ENCODE data around the gene SARDH. TPM values are rescaled to one million over a fixed set of nuclear protein-coding genes. Genes with fewer than 3 reads are reported as not detected.
"Not testable (repeated sequence)": the region's sequence is repeated elsewhere in the genome, so short reads cannot be mapped to it uniquely, and the experiment has no call there.

The SARDH gene
- total RNA-seq, 1 experiment from 2014 or later: 20.9 TPM

DNA sequence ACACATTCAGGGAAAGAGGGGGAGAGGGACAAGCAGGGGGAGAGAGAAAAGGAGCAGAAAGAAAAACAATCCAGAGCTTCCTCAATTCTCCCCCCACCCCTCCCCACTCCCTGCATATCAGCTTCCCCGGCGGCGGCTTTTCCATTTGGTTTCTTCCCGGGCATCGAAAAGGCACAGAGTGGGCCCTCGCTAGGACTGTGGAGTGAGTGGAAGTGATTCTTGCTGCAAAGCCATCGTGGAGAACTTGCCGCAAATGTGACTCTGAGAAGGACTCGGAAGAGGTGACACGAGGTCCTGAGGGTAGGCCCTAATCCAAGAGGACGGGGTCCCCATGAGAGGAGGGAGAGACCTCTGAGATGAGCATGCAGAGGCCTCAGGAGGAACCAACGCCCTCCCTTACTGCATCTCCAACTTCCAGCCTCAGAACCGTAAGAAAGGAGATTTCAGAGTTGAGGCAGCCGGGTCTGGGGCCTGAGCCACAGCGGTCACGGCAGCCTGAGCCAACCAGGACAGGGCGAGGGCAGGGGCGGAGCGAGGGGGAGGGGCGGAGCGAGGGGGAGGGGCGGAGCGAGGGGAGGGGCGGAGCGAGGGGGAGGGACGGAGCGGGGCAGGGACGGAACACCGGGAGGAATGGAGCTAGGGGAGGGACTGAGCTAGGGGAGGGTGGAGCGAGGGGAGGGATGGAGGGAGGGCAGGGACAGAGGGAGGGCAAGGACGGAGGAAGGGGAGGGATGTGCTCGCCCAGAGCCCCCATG is 21.2 kb upstream of the SARDH start:
- no peaks in the 10 kb centered on the region for H3K9me3 ChIP-seq (replicated peaks)
- H3K4me3 ChIP-seq: no peak overlapping the region
- peak in 1 of 2 experiments; percentile 30 for DNase-seq (ENCODE audit: low read depth in 1 of 2, low spot score in 2 of 2)
- peaks cover 17% of the 10 kb centered on the region for H3K36me3 ChIP-seq
- H3K4me1 ChIP-seq (replicated peaks): peaks cover 8% of the 10 kb centered on the region; the same call in 1 of the 2 replicates
- H3K27ac ChIP-seq: no peak overlapping the region
- no peaks in the 10 kb centered on the region for H3K27me3 ChIP-seq (replicated peaks)

DNA sequence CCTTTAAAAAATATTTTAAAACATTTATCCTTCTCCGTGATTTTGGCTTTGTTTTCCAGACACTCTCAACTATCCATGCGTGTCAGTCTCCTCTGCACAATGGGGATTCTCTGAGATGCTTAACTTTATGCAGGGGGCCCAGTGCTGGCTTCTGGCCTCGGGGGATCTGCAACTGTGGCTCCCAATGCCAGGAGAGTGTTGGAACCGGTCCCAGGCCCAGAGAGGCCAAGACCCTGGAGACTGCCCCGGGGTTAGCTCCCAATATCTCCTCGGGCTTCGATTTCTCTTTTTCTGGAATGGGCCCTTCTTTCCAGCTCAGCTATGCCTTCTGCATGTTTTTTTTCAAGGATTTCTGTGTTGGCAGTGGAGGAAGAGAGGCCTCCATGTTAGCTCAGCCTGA is 20.1 kb upstream of the SARDH start:
- DNase-seq (ENCODE audit: low read depth in 1 of 2, low spot score in 2 of 2): peak in 1 of 2 experiments; percentile 28
- Histone ChIP-seq H3K27ac (no peak overlapping the region), H3K27me3 (replicated peaks) (0 out of 2 replicates have a peak, but pooled peaks cover 4% of the 10 kb centered on the region), H3K4me3 (no peak overlapping the region), H3K36me3 (peaks cover 6% of the 10 kb centered on the region), H3K4me1 (replicated peaks) (no peaks in the 10 kb centered on the region), H3K9me3 (replicated peaks) (no peaks in the 10 kb centered on the region)

DNA sequence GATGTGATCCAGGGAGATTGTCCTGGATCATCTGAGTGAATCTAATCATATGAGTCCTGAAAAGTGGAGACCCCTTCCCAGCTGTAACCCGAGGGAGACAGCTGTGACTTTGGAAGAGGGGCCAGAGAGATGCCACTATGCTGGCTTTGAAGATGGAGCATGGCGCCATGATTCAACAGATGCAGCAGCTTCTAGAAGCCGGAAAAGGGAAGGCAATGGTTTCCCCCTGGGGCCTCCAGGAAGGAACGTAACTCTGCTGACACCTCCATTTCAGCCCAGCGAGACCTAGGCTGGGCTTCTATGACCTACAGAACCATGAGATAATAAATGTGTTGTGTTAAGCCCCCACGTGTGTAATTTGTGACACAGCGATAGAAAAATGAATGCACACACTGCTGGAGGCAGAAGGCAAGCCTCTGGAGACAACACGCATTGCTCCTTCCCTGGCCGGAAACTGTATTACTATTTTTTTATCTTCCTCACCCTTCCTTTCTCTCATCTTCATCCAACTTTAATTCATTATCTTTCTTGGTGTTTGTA is 16.6 kb upstream of the SARDH start:
- no peaks in the 10 kb centered on the region for H3K4me1 ChIP-seq (replicated peaks)
- H3K4me3 ChIP-seq: no peak overlapping the region
- H3K27ac ChIP-seq: no peak overlapping the region
- peaks cover 18% of the 10 kb centered on the region for H3K27me3 ChIP-seq (replicated peaks)
- H3K9me3 ChIP-seq (replicated peaks): peaks cover 4% of the 10 kb centered on the region; the same call in 1 of the 2 replicates
- peak in 1 of 2 experiments; percentile 11 for DNase-seq (ENCODE audit: low read depth in 1 of 2, low spot score in 2 of 2)
- H3K36me3 ChIP-seq: no peaks in the 10 kb centered on the region

DNA sequence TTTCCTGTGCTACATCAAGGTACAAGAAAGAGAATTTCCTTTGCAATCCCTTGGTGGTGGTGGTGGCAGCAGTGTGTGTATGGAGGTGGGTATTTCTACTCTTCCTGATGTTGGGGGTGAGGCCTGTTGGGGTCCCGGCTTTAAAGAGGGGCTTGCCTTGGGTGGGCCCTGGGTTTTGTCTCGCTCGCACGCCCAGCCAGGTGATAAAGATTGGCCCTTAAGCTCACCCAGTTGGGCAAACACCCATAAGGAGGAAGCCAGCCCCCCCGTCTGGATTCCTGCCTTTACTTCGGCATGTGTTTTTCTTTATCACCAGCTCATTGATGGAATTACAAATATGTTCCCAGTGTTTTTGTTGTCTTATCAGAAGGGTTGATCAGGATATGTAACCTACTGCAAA is 16.0 kb upstream of the SARDH start:
- peak in 1 of 2 experiments; percentile 33 for DNase-seq (ENCODE audit: low read depth in 1 of 2, low spot score in 2 of 2)
- H3K36me3 ChIP-seq: no peaks in the 10 kb centered on the region
- peaks cover 21% of the 10 kb centered on the region for H3K27me3 ChIP-seq (replicated peaks)
- H3K27ac ChIP-seq: no peak overlapping the region
- H3K4me3 ChIP-seq: no peak overlapping the region
- H3K9me3 ChIP-seq (replicated peaks): peaks cover 4% of the 10 kb centered on the region; the same call in 1 of the 2 replicates
- no peaks in the 10 kb centered on the region for H3K4me1 ChIP-seq (replicated peaks)

DNA sequence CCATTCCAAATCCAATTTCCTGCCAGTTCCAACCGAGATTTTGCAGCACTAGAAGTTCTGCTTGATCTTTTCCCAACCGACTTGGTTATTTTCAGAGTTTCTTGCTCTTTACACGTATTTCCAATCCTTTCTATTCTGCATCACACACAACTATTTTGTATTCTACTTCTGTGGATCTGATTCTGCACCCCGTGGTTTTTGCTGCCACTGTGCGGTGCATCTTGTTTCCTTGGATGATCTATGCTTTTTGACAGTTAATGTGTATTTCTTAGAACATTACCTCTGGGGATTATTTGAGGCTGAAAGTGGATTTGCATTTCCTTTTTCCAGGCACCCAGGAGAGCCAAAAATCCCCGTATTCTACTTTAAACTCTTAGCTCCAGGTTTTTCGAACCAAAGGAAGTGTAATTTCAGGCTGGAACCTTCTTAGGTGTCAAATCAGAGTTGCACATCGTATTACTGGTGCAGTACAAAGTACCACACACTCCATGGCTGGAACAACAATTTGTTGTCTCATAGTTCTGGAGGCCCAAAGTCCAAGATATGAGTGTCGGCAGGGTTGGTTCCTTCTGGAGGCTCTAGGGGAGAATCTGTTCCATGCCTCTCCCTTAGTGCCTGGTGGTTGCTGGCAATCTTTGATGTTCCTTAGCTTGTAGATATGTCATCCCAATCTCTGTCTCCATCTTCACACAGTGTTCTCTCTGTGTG is 14.7 kb upstream of the SARDH start:
- peak in 1 of 2 experiments; percentile 12 for DNase-seq (ENCODE audit: low read depth in 1 of 2, low spot score in 2 of 2)
- Histone ChIP-seq H3K27ac (no peak overlapping the region), H3K4me1 (replicated peaks) (no peaks in the 10 kb centered on the region), H3K9me3 (replicated peaks) (peaks cover 4% of the 10 kb centered on the region; the same call in 1 of the 2 replicates), H3K27me3 (replicated peaks) (peaks cover 25% of the 10 kb centered on the region), H3K36me3 (no peaks in the 10 kb centered on the region), H3K4me3 (no peak overlapping the region)

DNA sequence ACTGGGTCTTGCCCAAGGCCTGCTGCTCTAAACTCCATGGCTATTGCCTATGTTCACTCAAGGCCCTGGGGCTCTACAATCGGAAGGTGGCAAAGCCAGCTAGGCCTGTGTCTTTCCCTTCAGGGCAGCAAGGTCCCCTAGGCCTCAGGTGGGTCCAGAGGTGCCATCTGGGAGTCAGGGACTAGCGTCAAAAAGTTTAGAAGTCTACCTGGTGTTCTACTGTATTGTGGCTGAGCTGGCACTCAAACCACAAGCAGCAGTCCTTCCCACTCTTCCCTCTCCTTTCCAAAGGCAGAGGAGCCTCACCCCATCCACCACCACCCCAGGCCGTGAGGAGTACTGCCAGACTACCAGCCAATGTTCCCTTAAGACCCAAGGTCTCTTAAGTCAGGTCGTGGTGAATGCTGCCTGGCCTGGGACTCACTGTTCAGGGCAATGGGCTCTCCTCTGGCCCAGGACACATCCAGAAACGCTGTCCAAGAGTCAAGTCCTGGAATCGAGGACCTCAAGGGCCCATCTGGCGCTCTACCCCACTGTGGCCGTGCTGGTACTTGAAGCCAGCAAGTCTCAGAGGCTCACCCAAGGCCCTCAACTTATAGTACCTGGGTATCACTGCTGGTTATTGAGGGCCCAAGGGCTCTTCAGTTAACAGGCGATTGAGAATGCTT is 13.0 kb upstream of the SARDH start:
- DNase-seq (ENCODE audit: low read depth in 1 of 2, low spot score in 2 of 2): peak in 1 of 2 experiments; percentile 32
- H3K27me3 ChIP-seq (replicated peaks): peaks cover 28% of the 10 kb centered on the region

DNA sequence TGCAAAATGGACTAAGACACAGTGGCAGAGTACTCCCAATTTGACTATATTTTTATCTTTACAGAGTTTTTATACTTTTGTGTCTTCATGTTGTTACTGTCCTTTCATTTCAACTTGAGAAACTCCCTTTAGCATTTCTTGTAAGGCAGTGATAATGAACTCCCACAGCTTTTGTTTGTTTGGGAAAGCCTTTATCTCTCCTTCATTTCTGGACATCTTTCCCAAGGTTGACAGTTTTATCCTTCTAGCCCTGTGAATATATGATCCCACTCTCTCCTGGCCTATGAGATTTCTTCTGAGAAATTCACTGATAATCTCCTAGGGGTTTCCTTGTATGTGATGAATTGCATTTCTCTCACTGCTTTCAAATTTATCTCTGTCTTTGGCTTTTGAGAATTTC is 9.2 kb upstream of the SARDH start:
- H3K27ac ChIP-seq: no peak overlapping the region
- H3K9me3 ChIP-seq (replicated peaks): peaks cover 4% of the 10 kb centered on the region; the same call in 1 of the 2 replicates
- peaks cover 22% of the 10 kb centered on the region for H3K27me3 ChIP-seq (replicated peaks)
- no peaks in the 10 kb centered on the region for H3K36me3 ChIP-seq
- H3K4me1 ChIP-seq (replicated peaks): no peaks in the 10 kb centered on the region
- no peak overlapping the region for H3K4me3 ChIP-seq
- no peak for DNase-seq (ENCODE audit: low read depth in 1 of 2, low spot score in 2 of 2)

More for the DNA sequence above, 13.0 kb upstream of the SARDH start:
- Histone ChIP-seq H3K27ac (no peak overlapping the region), H3K4me3 (no peak overlapping the region), H3K4me1 (replicated peaks) (no peaks in the 10 kb centered on the region), H3K9me3 (replicated peaks) (peaks cover 4% of the 10 kb centered on the region; the same call in 1 of the 2 replicates), H3K36me3 (no peaks in the 10 kb centered on the region)

DNA sequence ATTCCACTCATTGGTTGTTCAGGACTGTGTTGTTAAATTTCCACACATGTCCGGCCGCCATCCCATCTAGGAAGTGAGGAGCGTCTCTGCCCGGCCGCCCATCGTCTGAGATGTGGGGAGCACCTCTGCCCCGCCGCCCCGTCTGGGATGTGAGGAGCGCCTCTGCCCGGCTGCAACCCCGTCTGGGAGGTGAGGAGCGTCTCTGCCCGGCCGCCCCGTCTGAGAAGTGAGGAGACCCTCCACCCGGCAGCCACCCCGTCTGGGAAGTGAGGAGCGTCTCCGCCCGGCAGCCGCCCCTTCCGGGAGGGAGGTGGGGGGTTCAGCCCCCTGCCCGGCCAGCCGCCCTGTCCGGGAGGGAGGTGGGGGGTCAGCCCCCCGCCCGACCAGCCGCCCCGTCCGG is 6.4 kb upstream of the SARDH start:
- not testable (repeated sequence) for H3K9me3 ChIP-seq (replicated peaks); H3K27ac ChIP-seq; H3K4me1 ChIP-seq (replicated peaks); H3K36me3 ChIP-seq; H3K4me3 ChIP-seq
- peak in 1 of 2 experiments; percentile 29 for DNase-seq (ENCODE audit: low read depth in 1 of 2, low spot score in 2 of 2)
- peaks cover 13% of the 10 kb centered on the region for H3K27me3 ChIP-seq (replicated peaks)

DNA sequence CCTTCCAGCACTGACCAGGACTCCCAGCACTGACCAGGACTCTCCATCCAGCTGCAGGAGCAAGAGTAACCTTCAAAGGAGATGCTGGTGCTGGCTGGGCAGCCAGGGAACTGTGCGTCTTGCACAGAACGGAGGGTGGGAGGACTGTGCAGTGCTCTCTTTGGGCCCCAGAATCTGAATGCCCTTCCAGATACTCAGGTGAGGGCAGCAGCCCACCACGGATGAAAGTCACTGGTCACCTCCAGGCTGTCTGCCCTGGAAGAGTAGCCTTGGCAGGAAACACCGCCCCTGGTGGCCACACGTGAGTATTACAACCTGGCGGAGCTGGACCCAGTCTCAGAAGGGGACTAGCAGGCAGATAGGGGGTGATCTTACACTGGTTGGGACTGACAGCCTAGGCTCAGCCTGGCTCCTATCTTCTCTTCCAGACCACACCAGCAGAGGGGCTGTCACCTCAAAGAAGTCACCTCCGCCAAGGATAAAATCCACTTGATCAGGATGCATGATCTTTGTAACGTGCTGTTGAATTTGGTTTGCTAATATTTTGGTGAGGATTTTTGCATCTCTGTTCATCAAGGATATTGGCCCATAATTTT is 4.8 kb upstream of the SARDH start:
- DNase-seq (ENCODE audit: low read depth in 1 of 2, low spot score in 2 of 2): peak; percentile 73 to 78
- H3K4me1 ChIP-seq (replicated peaks): peaks cover 6% of the 10 kb centered on the region
- no peak overlapping the region for H3K27ac ChIP-seq
- no peaks in the 10 kb centered on the region for H3K36me3 ChIP-seq
- no peaks in the 10 kb centered on the region for H3K9me3 ChIP-seq (replicated peaks)
- H3K4me3 ChIP-seq: no peak overlapping the region
- peaks cover 7% of the 10 kb centered on the region; the same call in 1 of the 2 replicates for H3K27me3 ChIP-seq (replicated peaks)

DNA sequence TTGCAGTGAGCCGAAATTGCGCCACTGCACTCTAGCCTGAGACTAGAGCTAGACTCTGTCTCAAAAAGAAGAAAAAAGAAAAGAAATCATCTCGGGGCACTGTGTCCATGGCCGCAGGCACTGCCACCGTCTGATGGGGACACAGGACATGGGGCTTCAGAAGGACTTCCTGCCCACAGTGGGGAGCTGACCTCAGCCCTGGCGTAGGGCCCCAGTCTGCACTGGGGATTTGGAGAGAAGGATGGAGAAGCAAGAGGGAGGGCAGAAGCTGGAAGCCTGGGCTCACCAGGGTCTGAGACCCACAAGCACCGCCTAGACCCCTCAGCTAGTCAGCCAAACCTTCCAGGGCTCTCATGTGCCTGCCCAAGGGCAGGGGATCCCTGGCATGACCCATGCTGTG is 4.1 kb upstream of the SARDH start:
- H3K27ac ChIP-seq: no peak overlapping the region
- H3K27me3 ChIP-seq (replicated peaks): peaks cover 7% of the 10 kb centered on the region; the same call in 1 of the 2 replicates
- no peaks in the 10 kb centered on the region for H3K36me3 ChIP-seq
- peak in 1 of 2 experiments; percentile 16 for DNase-seq (ENCODE audit: low read depth in 1 of 2, low spot score in 2 of 2)
- no peak overlapping the region for H3K4me3 ChIP-seq
- H3K9me3 ChIP-seq (replicated peaks): no peaks in the 10 kb centered on the region
- H3K4me1 ChIP-seq (replicated peaks): peaks cover 8% of the 10 kb centered on the region

DNA sequence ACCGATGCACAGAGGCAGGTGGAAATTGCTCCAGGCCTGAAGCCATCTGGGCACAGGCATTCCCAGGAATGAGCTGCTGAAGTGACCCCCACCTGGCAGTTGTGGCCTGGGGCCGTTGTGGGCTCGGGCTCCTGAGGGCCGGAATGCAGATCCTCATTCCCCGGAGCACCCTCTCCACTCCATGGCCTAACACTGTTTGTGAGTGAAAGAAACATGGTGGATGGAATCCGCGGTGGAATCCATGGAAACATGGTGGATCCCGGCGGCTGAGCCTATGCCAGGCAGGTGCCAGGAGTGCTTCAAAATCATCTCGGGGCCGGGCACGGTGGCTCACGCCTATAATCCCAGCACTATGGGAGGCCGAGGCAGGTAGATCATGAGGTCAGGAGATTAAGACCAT is 3.6 kb upstream of the SARDH start:
- Histone ChIP-seq H3K27me3 (replicated peaks) (peaks cover 7% of the 10 kb centered on the region; the same call in 1 of the 2 replicates), H3K9me3 (replicated peaks) (no peaks in the 10 kb centered on the region), H3K4me3 (no peak overlapping the region), H3K27ac (no peak overlapping the region), H3K36me3 (no peaks in the 10 kb centered on the region), H3K4me1 (replicated peaks) (peaks cover 8% of the 10 kb centered on the region)
- DNase-seq (ENCODE audit: low read depth in 1 of 2, low spot score in 2 of 2): peak in 1 of 2 experiments; percentile 39

DNA sequence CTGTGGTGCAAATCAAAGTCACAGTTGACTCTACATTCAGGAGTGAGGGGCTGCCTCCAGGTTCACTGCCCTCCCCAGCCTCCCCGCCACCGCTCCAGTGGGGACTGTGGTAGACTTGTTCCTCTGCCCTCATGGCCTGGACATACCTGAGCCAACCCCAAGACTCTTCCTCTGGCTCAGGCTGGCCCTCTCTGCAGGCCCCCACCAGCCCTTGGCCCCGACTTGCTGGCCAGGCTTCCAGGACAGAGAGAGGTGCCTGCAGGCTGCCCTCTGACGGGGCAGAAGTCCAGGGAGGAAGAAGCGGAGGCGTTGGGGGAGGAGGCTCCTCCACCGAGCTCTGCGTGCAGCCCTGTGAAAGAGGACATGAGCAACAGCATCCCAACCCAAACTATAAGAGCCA is 2.8 kb upstream of the SARDH start:
- Histone ChIP-seq H3K9me3 (replicated peaks) (no peaks in the 10 kb centered on the region), H3K36me3 (no peaks in the 10 kb centered on the region), H3K4me3 (no peak overlapping the region), H3K4me1 (replicated peaks) (peaks cover 8% of the 10 kb centered on the region), H3K27ac (no peak overlapping the region), H3K27me3 (replicated peaks) (peaks cover 3% of the 10 kb centered on the region; the same call in 1 of the 2 replicates)
- peak in 1 of 2 experiments; percentile 24 for DNase-seq (ENCODE audit: low read depth in 1 of 2, low spot score in 2 of 2)

Measured in SJSA1 (cell line).